CD4-positive, alpha-beta T cell treated with Interleukin-12 subunit alpha and Interleukin-12 subunit beta, for 1 hour (primary cell): ENCODE data around the gene MRGPRF.

Experiments
- DNase-seq: peaks from one replicate; pipeline ENCODE4 v3.0.0-alpha.2; 2020

The MRGPRF gene

GRCh38 chr11:69013009-69013951 lies at the start of gene MRGPRF:
Gene MRGPRF, minus strand, starts transcription at chr11:69013246. Its CDS starts 3,345 bp downstream, at chr11:69009901.
- no peak for DNase-seq

- DNase-seq, result no peak
These were observed 49.3 kb upstream of the MRGPRF start for GRCh38 chr11:69062169-69062855.

- no peak for DNase-seq
These were observed 48.6 kb upstream of the MRGPRF start for GRCh38 chr11:69061713-69062053.

GRCh38 chr11:69060806-69061712 lies 48.0 kb upstream of the MRGPRF start:
- DNase-seq, result no peak

GRCh38 chr11:69059985-69060384 lies 46.9 kb upstream of the MRGPRF start:
- DNase-seq, result no peak

- no peak for DNase-seq
These were observed 46.4 kb upstream of the MRGPRF start for GRCh38 chr11:69059429-69059828.

GRCh38 chr11:69058511-69059270 lies 45.6 kb upstream of the MRGPRF start:
- DNase-seq, result no peak

GRCh38 chr11:69057801-69058200 lies 44.8 kb upstream of the MRGPRF start:
- no peak for DNase-seq

GRCh38 chr11:69057236-69057635 lies 44.2 kb upstream of the MRGPRF start:
- no peak for DNase-seq

- DNase-seq, result peak; percentile 41
These were observed 42.8 kb upstream of the MRGPRF start for GRCh38 chr11:69055598-69056516.

- no peak for DNase-seq
These were observed 42.2 kb upstream of the MRGPRF start for GRCh38 chr11:69055212-69055586.

- no peak for DNase-seq
These were observed 41.6 kb upstream of the MRGPRF start for GRCh38 chr11:69054397-69055211.

GRCh38 chr11:69053546-69054396 lies 40.7 kb upstream of the MRGPRF start:
- no peak for DNase-seq

GRCh38 chr11:69053169-69053477 lies 40.1 kb upstream of the MRGPRF start:
- DNase-seq, result no peak

GRCh38 chr11:69052343-69053168 lies 39.5 kb upstream of the MRGPRF start:
- no peak for DNase-seq

GRCh38 chr11:69051381-69052342 lies 38.6 kb upstream of the MRGPRF start:
- no peak for DNase-seq
